ENCODE data around the gene KCNJ6.

Gene KCNJ6

GRCh38 chr21:37631319-37632117 lies 284.7 kb downstream of the KCNJ6 start:
- no peak for DNase-seq

GRCh38 chr21:37630872-37631271 lies 285.4 kb downstream of the KCNJ6 start:
- DNase-seq, result no peak

- DNase-seq, result no peak
These were observed 287.9 kb downstream of the KCNJ6 start for GRCh38 chr21:37628362-37628761.

- no peak for DNase-seq
These were observed 288.7 kb downstream of the KCNJ6 start for GRCh38 chr21:37627561-37627960.

- no peak for DNase-seq
These were observed 289.2 kb downstream of the KCNJ6 start for GRCh38 chr21:37627074-37627473.

- no peak for DNase-seq
These were observed 289.9 kb downstream of the KCNJ6 start for GRCh38 chr21:37626320-37626719.

GRCh38 chr21:37623689-37624088 lies 292.6 kb downstream of the KCNJ6 start:
- no peak for DNase-seq

GRCh38 chr21:37623183-37623582 lies 293.1 kb downstream of the KCNJ6 start:
- DNase-seq, result no peak

GRCh38 chr21:37622755-37623154 lies 293.5 kb downstream of the KCNJ6 start:
- no peak for DNase-seq

GRCh38 chr21:37620401-37620800 lies 295.9 kb downstream of the KCNJ6 start:
- no peak for DNase-seq

GRCh38 chr21:37619464-37619974 lies 296.7 kb downstream of the KCNJ6 start:
- DNase-seq, result no peak

- DNase-seq, result no peak
These were observed 298.2 kb downstream of the KCNJ6 start for GRCh38 chr21:37618081-37618480.

- no peak for DNase-seq
These were observed 300.3 kb downstream of the KCNJ6 start for GRCh38 chr21:37615962-37616361.

- DNase-seq, result no peak
These were observed 301.8 kb downstream of the KCNJ6 start for GRCh38 chr21:37614351-37614875.

- no peak for DNase-seq
These were observed 309.2 kb downstream of the KCNJ6 start for GRCh38 chr21:37607081-37607480.

GRCh38 chr21:37606549-37606948 lies 309.7 kb downstream of the KCNJ6 start:
- DNase-seq, result no peak

GRCh38 chr21:37605006-37605405 lies 311.3 kb downstream of the KCNJ6 start:
- DNase-seq, result no peak

- no peak for DNase-seq
These were observed 313.1 kb downstream of the KCNJ6 start for GRCh38 chr21:37603129-37603528.

GRCh38 chr21:37601915-37602314 lies 314.3 kb downstream of the KCNJ6 start:
- no peak for DNase-seq

- no peak for DNase-seq
These were observed 315.2 kb downstream of the KCNJ6 start for GRCh38 chr21:37601027-37601426.

- no peak for DNase-seq
These were observed 320.3 kb downstream of the KCNJ6 start for GRCh38 chr21:37595944-37596343.

GRCh38 chr21:37594472-37594951 lies 321.7 kb downstream of the KCNJ6 start:
- DNase-seq, result no peak

- DNase-seq, result no peak
These were observed 322.4 kb downstream of the KCNJ6 start for GRCh38 chr21:37593740-37594471.

GRCh38 chr21:37593015-37593414 lies 323.2 kb downstream of the KCNJ6 start:
- no peak for DNase-seq
